GM12878 (cell line): ENCODE data around the gene PDSS2. TPM values are rescaled to one million over a fixed set of nuclear protein-coding genes. Genes with fewer than 3 reads are reported as not detected.

Experiments used
- ATAC-seq: fragments of 200-7000 bp; cut with Tn5 transposase; 3 replicates; pipeline ENCODE4 v1.9.1; 2020; ENCODE audit warnings: mild to moderate bottlenecking, moderate library complexity
- BruUV-seq: library from RNA; stranded (reverse); fragments of 400-500 nt; replicated peaks from 2 replicates; lab custom pipeline; 2021; lab: Mats Ljungman, UMichigan
- CTCF ChIA-PET: fragments of 300-600 bp; sonication (Branson Sonifier 250); formaldehyde crosslinking; extraction: SDS; loops from one replicate; lab custom pipeline; 2021; ENCODE audit warnings: inconsistent platforms; lab: Yijun Ruan, JAX
- POLR2A ChIA-PET: fragments of 350-600 bp; formaldehyde crosslinking; extraction: SDS; loops from one replicate; lab custom pipeline; 2021; ENCODE audit warnings: inconsistent platforms; lab: Charles Lee
- RAD21 ChIA-PET: fragments of 300-600 bp; sonication (Branson Sonifier 250); formaldehyde crosslinking; loops from one replicate; lab custom pipeline; 2023; ENCODE audit warnings: antibody characterized with exemption; ENCODE audit not compliant: unreplicated experiment; lab: Charles Lee
- SMC1A ChIA-PET: fragments of 300-600 bp; sonication (Branson Sonifier 250); formaldehyde crosslinking; loops from one replicate; lab custom pipeline; 2023; ENCODE audit not compliant: unreplicated experiment, uncharacterized antibody; lab: Charles Lee
- DNase-seq: peaks from one replicate; pipeline ENCODE4 v3.0.0-alpha.2; 2011; ENCODE audit warnings: low read depth, low spot score
- FAIRE-seq: peaks from 3 replicates; lab custom pipeline; 2011; peaks lifted over from hg19 to GRCh38; lab: Jason Lieb, UNC
- H2AFZ ChIP-seq: 2 replicates; pipeline ENCODE4 v1.6.0; 2011; ENCODE audit warnings: low read depth, low read length, control low read depth; ENCODE audit not compliant: control insufficient read depth
- H3K27ac ChIP-seq: 2 replicates; pipeline ENCODE4 v1.5.1; 2011; ENCODE audit warnings: control low read depth; ENCODE audit not compliant: control insufficient read depth, insufficient read depth
- H3K27me3 ChIP-seq, 2 experiments: replicated peaks in 1 of 2; 2 replicates each; pipeline versions ENCODE4 v1.6.0 to v1.6.1; 2011; ENCODE audit warnings: low read length in 1 of 2; ENCODE audit not compliant: control insufficient read depth in 2 of 2, insufficient read depth in 2 of 2
- H3K36me3 ChIP-seq, 2 experiments: 2 replicates each; pipeline ENCODE4 v1.5.1; 2011; ENCODE audit warnings: low read length in 1 of 2; ENCODE audit not compliant: control insufficient read depth in 2 of 2, insufficient read depth in 2 of 2
- H3K4me1 ChIP-seq: 2 replicates; pipeline ENCODE4 v1.6.1; 2011; ENCODE audit warnings: mild to moderate bottlenecking, low read length, moderate library complexity, mixed read lengths; ENCODE audit not compliant: control insufficient read depth, insufficient read depth
- H3K4me2 ChIP-seq: 2 replicates; pipeline ENCODE4 v1.6.0; 2011; ENCODE audit warnings: control low read depth; ENCODE audit not compliant: control insufficient read depth, insufficient read depth
- H3K4me3 ChIP-seq: fragments of 200-600 bp; sonication (generic); 2 replicates; pipeline ENCODE4 v1.5.1; 2016
- H3K79me2 ChIP-seq: 2 replicates; pipeline ENCODE4 v1.6.0; 2011; ENCODE audit warnings: low read length; ENCODE audit not compliant: control insufficient read depth, insufficient read depth
- H3K9ac ChIP-seq: 2 replicates; pipeline ENCODE4 v1.8.0; 2011; ENCODE audit warnings: low read length, control low read depth, mixed read lengths; ENCODE audit not compliant: control insufficient read depth, insufficient read depth
- H3K9me3 ChIP-seq: replicated peaks from 3 replicates; pipeline ENCODE4 v1.5.1; 2011; ENCODE audit warnings: mild to moderate bottlenecking, low read length; ENCODE audit not compliant: control insufficient read depth, insufficient read depth
- H4K20me1 ChIP-seq: 2 replicates; pipeline ENCODE4 v1.6.0; 2011; ENCODE audit not compliant: control insufficient read depth, insufficient read depth
- ASH2L ChIP-seq: fragments of 300-600, 200-600 bp; sonication (generic); IDR thresholded peaks from 2 replicates; pipeline ENCODE4 v1.6.1; 2017; ENCODE audit warnings: low read depth, mild to moderate bottlenecking, borderline replicate concordance
- BCL11A ChIP-seq: IDR thresholded peaks from 2 replicates; pipeline ENCODE4 v1.6.1; 2011; ENCODE audit warnings: low read depth, low read length
- BMI1 ChIP-seq: fragments of 450-650 bp; IDR thresholded peaks from 2 replicates; pipeline ENCODE4 v1.6.1; 2016; ENCODE audit warnings: mild to moderate bottlenecking, moderate library complexity, borderline replicate concordance
- EZH2 ChIP-seq: IDR thresholded peaks from 2 replicates; pipeline ENCODE4 v1.6.1; 2012; ENCODE audit warnings: low read depth, mild to moderate bottlenecking, control low read depth, inconsistent platforms, low read length, borderline replicate concordance; ENCODE audit not compliant: control insufficient read depth
- IRF3 ChIP-seq: fragments of 450-650 bp; IDR thresholded peaks from 2 replicates; pipeline ENCODE4 v1.6.1; 2014; ENCODE audit warnings: mild to moderate bottlenecking
- JUNB ChIP-seq: IDR thresholded peaks from 2 replicates; pipeline ENCODE4 v1.6.1; 2016; ENCODE audit warnings: antibody characterized with exemption, mild to moderate bottlenecking
- KLF5 ChIP-seq: fragments of 450-650 bp; IDR thresholded peaks from 2 replicates; pipeline ENCODE4 v1.6.1; 2014; ENCODE audit warnings: mild to moderate bottlenecking; ENCODE audit not compliant: partially characterized antibody
- MEF2A ChIP-seq: IDR thresholded peaks from 2 replicates; pipeline ENCODE4 v1.6.1; 2011; ENCODE audit warnings: low read depth, mild to moderate bottlenecking, low read length, moderate library complexity; ENCODE audit not compliant: insufficient read depth
- NKRF ChIP-seq: fragments of 450-650 bp; conservative IDR thresholded peaks from 2 replicates; pipeline ENCODE4 v1.6.1; 2017; ENCODE audit warnings: mild to moderate bottlenecking, moderate library complexity
- NR2F1 ChIP-seq: fragments of 450-650 bp; conservative IDR thresholded peaks from 2 replicates; pipeline ENCODE4 v1.6.1; 2017; ENCODE audit warnings: mild to moderate bottlenecking
- PAX8 ChIP-seq: fragments of 450-650 bp; IDR thresholded peaks from 2 replicates; pipeline ENCODE4 v1.6.1; 2017; ENCODE audit warnings: mild to moderate bottlenecking, moderate library complexity
- POLR2AphosphoS2 ChIP-seq: IDR thresholded peaks from 2 replicates; pipeline ENCODE4 v1.6.1; 2011; ENCODE audit warnings: low read depth, mild to moderate bottlenecking, low read length, improper control_type of control experiment, moderate library complexity
- POU2F2 ChIP-seq: IDR thresholded peaks from 3 replicates; pipeline ENCODE4 v1.6.1; 2011; ENCODE audit warnings: low read depth, mild to moderate bottlenecking, low read length, borderline replicate concordance
- RAD21 ChIP-seq: IDR thresholded peaks from 2 replicates; pipeline ENCODE4 v1.6.1; 2011; ENCODE audit warnings: mild to moderate bottlenecking, low read depth, low read length, moderate library complexity; ENCODE audit not compliant: insufficient read depth
- RBBP5 ChIP-seq: fragments of 200-600 bp; sonication (generic); conservative IDR thresholded peaks from 2 replicates; pipeline ENCODE4 v1.6.1; 2016
- RELB ChIP-seq: fragments of 450-650 bp; IDR thresholded peaks from 2 replicates; pipeline ENCODE4 v1.6.1; 2017; ENCODE audit warnings: low read depth, mild to moderate bottlenecking, moderate library complexity
- WGBS: methylation state at CpG from one replicate; pipeline ENCODE4 v1.1.6; 2016; ENCODE audit warnings: low lambda C conversion rate; ENCODE audit not compliant: insufficient replicate concordance, insufficient coverage; ENCODE audit errors: missing lambda C conversion rate; 5-methylcytosine and 5-hydroxymethylcytosine counted together
- in situ Hi-C: fragments of 300-500 bp; cut with MboI; formaldehyde crosslinking; loops from 9 replicates; pipeline ENCODE4 v1.14.3; 2018; ENCODE audit warnings: mixed read lengths
- intact Hi-C: fragments of 100-400 bp; cut with micrococcal nuclease; formaldehyde crosslinking; loops from one replicate; pipeline ENCODE4 v1.14.2; 2022; ENCODE audit not compliant: unreplicated experiment
- polyA plus RNA-seq, 11 experiments: library from polyadenylated mRNA; depleted of rRNA in 4 of 11; unstranded in 6 of 11; stranded (reverse) in 5 of 11; fragments of >200 nt; fragmentation: Nextera tagmentation in 4 of 11; fragmentation: Illumina TruSeq in 1 of 11; extraction: Ambion mirVana in 4 of 11; extraction: Trizol in 1 of 11; gene quantifications; 1 replicate in 1 of 11; 2 replicates in 10 of 11; pipeline versions ENCODE4 v1.2.1 to v1.2.3, GENCODE V29; 2011 to 2016; ENCODE audit warnings: inconsistent platforms in 2 of 11, missing spikeins in 2 of 11, low read depth in 1 of 11
- total RNA-seq, 4 experiments: library from RNA; depleted of rRNA in 3 of 4; stranded (reverse); fragments of >200 nt in 3 of 4; fragmentation: Illumina TruSeq in 1 of 4; extraction: Trizol in 1 of 4; gene quantifications; 2 replicates each; pipeline versions ENCODE4 v1.2.1 to v1.2.3, GENCODE V29; 2013 to 2021
- TF ChIP-seq, protein P1 (sequence below): fragments of 150-350 bp; IDR thresholded peaks from 2 replicates; pipeline ENCODE4 v1.6.1; 2014; ENCODE audit warnings: mild to moderate bottlenecking, low read depth, low read length
- TF ChIP-seq, protein P2 (sequence below): fragments of 450-650 bp; IDR thresholded peaks from 2 replicates; pipeline ENCODE4 v1.6.1; 2017; ENCODE audit warnings: borderline replicate concordance

Gene PDSS2
- total and polyA plus RNA-seq, 10 of the 15 experiments (the other 5 are each of a cell fraction or from before 2014, with no cell fraction given), result 7.7 to 15.5 (median 9.6) TPM

GRCh38 chr6:107228754-107229153 is 230.6 kb downstream of the PDSS2 start:
- ChIA-PET POLR2A (no interaction called here), SMC1A (interaction anchor here (0.7 kb wide), 1 partner anchor 16 kb away, joined by 3 read pairs; no protein-coding TSS in a partner anchor), RAD21 (no interaction called here), CTCF (no interaction called here)
- no peak overlapping the region for H2AFZ ChIP-seq
- WGBS, result 91% methylated on average over 1 of the region's 1 CpG
- intact Hi-C loops, result no loop called here
- H3K27ac ChIP-seq, result no peak overlapping the region
- H4K20me1 ChIP-seq, result no peaks in the 10 kb centered on the region
- in situ Hi-C loops, result no loop called here
- no peaks in the 10 kb centered on the region for H3K79me2 ChIP-seq
- no peaks in the 10 kb centered on the region for H3K36me3 ChIP-seq
- no peaks in the 10 kb centered on the region for H3K4me1 ChIP-seq
- H3K4me3 ChIP-seq, result no peak overlapping the region
- ATAC-seq, result no peak
- H3K27me3 ChIP-seq, result no peaks in the 10 kb centered on the region
- BruUV-seq, result no TSS peak
- H3K9me3 ChIP-seq, result no peaks in the 10 kb centered on the region
- no peak overlapping the region for H3K9ac ChIP-seq
- no peak for TF ChIP-seq BMI1
- no peak for TF ChIP-seq ASH2L
- TF ChIP-seq BCL11A, result no peak
- no peak for TF ChIP-seq JUNB
- TF ChIP-seq EZH2, result no peak
- TF ChIP-seq MEF2A, result no peak
- TF ChIP-seq KLF5, result no peak
- no peak for TF ChIP-seq POLR2AphosphoS2
- TF ChIP-seq PAX8, result no peak
- no peak for TF ChIP-seq NKRF
- no peak for TF ChIP-seq RBBP5
- TF ChIP-seq RELB, result no peak
- TF ChIP-seq, protein P1, sequence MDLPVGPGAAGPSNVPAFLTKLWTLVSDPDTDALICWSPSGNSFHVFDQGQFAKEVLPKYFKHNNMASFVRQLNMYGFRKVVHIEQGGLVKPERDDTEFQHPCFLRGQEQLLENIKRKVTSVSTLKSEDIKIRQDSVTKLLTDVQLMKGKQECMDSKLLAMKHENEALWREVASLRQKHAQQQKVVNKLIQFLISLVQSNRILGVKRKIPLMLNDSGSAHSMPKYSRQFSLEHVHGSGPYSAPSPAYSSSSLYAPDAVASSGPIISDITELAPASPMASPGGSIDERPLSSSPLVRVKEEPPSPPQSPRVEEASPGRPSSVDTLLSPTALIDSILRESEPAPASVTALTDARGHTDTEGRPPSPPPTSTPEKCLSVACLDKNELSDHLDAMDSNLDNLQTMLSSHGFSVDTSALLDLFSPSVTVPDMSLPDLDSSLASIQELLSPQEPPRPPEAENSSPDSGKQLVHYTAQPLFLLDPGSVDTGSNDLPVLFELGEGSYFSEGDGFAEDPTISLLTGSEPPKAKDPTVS, result no peak
- TF ChIP-seq, protein P2, sequence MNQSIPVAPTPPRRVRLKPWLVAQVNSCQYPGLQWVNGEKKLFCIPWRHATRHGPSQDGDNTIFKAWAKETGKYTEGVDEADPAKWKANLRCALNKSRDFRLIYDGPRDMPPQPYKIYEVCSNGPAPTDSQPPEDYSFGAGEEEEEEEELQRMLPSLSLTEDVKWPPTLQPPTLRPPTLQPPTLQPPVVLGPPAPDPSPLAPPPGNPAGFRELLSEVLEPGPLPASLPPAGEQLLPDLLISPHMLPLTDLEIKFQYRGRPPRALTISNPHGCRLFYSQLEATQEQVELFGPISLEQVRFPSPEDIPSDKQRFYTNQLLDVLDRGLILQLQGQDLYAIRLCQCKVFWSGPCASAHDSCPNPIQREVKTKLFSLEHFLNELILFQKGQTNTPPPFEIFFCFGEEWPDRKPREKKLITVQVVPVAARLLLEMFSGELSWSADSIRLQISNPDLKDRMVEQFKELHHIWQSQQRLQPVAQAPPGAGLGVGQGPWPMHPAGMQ, result no peak
- no peak for TF ChIP-seq RAD21
- TF ChIP-seq POU2F2, result no peak
- no peak for TF ChIP-seq IRF3
- no peak for TF ChIP-seq NR2F1
- FAIRE-seq, result no peak
- DNase-seq, result no peak
- H3K4me2 ChIP-seq, result no peak overlapping the region
